ENCODE measurements around the gene FASTK. TPM values are rescaled to one million over a fixed set of nuclear protein-coding genes. Genes with fewer than 3 reads are reported as not detected.
A peak's percentile ranks its signal among the peaks of the same experiment; 100 is the strongest.

Gene FASTK
- total and polyA plus RNA-seq, 12 donors = 65.0 to 246 (median 77.1) TPM

DNA sequence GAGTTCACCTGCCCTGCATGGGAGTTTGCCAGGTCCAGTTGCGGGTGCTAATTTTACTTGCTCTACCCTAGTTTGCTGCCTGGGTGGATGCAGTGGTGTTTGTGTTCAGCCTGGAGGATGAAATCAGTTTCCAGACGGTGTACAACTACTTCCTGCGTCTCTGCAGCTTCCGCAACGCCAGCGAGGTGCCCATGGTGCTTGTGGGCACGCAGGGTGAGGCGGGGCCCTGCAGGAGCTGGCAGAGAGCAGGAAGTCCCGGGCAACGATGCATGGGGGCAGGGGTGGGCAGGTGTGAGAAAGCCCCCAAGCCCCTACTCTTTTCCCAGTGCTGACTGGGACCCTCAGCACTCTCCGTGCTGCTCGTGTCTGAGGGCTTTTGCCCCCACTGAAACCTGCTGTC, 37.0 kb upstream of the FASTK start:
- ATAC-seq (no peak), DNase-seq (no peak)
- intact Hi-C loops (cut with DNase I) = loop anchor here in 3 of 10 donors (10.0 kb wide), 3 partner anchors 63 to 223 kb away; partner anchors contain the start of genes CDK5 (in 1 of the 3) and SLC4A2 (in 1 of the 3)
- H3K36me3 ChIP-seq = peaks cover 0 to 56% (median 21%) of the 10 kb centered on the region in 9 donors
- TF ChIP-seq, protein P1, sequence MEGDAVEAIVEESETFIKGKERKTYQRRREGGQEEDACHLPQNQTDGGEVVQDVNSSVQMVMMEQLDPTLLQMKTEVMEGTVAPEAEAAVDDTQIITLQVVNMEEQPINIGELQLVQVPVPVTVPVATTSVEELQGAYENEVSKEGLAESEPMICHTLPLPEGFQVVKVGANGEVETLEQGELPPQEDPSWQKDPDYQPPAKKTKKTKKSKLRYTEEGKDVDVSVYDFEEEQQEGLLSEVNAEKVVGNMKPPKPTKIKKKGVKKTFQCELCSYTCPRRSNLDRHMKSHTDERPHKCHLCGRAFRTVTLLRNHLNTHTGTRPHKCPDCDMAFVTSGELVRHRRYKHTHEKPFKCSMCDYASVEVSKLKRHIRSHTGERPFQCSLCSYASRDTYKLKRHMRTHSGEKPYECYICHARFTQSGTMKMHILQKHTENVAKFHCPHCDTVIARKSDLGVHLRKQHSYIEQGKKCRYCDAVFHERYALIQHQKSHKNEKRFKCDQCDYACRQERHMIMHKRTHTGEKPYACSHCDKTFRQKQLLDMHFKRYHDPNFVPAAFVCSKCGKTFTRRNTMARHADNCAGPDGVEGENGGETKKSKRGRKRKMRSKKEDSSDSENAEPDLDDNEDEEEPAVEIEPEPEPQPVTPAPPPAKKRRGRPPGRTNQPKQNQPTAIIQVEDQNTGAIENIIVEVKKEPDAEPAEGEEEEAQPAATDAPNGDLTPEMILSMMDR (IDR thresholded peaks at IDR 0.05) = no peak
- WGBS, 2 donors = 92 to 93% methylated on average over 12 of the region's 12 CpGs
- no peak overlapping the region for H3K27ac ChIP-seq
- no peaks in the 10 kb centered on the region for H3K27me3 ChIP-seq
- H3K4me1 ChIP-seq = peaks cover 6 to 23% (median 13%) of the 10 kb centered on the region in 9 donors
- no peaks in the 10 kb centered on the region for H3K9me3 ChIP-seq
- no peak overlapping the region for H3K4me3 ChIP-seq

DNA sequence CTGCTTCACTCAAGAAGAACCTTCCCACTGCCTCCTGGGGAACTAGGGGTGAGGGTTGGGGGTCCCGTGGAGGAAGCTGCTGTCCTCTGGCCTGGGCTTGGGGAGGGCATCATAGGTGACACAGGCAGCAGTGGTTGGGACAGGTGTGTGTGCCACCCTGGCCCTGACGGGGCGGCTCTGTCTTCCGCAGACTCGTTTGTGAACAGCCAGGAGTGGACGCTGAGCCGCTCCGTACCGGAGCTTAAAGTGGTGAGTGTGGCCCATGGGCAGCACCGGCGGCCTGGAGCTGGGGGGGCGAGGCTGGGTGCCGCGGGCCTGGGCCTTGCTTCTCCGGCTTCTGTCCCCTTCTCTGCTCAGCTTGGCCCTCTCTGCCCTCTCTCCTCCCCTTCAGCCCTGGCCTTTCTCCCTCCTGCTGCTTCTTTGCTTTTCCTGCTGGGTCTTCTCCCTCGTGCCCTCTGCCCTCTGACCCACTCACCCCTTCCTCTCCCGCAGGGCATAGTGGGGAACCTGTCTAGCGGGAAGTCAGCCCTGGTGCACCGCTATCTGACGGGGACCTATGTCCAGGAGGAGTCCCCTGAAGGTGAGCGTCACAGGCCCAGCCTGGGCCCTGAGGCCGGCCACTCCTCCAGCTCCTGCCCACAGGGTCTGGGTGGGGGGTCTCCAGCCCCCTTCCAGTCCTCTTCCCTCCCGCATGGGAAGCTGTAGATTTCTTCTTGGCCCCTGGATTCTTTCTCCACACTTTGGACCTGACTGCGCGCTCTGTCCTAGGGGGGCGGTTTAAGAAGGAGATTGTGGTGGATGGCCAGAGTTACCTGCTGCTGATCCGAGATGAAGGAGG, 36.2 kb upstream of the FASTK start:
- DNase-seq (no peak), ATAC-seq (no peak)
- TF ChIP-seq, protein P1 (IDR thresholded peaks at IDR 0.05) = no peak
- Histone ChIP-seq H3K36me3 (peaks cover 0 to 49% (median 21%) of the 10 kb centered on the region in 9 donors), H3K27ac (no peak overlapping the region), H3K9me3 (no peaks in the 10 kb centered on the region), H3K4me3 (no peak overlapping the region), H3K27me3 (no peaks in the 10 kb centered on the region), H3K4me1 (peaks cover 3 to 26% (median 13%) of the 10 kb centered on the region in 9 donors)
- intact Hi-C loops (cut with DNase I) = loop anchor here in 3 of 10 donors (10.0 kb wide), 3 partner anchors 62 to 222 kb away; partner anchors contain the start of genes CDK5 (in 1 of the 3) and SLC4A2 (in 1 of the 3)
- 95% methylated on average over 27 of the region's 27 CpGs for WGBS, 2 donors

DNA sequence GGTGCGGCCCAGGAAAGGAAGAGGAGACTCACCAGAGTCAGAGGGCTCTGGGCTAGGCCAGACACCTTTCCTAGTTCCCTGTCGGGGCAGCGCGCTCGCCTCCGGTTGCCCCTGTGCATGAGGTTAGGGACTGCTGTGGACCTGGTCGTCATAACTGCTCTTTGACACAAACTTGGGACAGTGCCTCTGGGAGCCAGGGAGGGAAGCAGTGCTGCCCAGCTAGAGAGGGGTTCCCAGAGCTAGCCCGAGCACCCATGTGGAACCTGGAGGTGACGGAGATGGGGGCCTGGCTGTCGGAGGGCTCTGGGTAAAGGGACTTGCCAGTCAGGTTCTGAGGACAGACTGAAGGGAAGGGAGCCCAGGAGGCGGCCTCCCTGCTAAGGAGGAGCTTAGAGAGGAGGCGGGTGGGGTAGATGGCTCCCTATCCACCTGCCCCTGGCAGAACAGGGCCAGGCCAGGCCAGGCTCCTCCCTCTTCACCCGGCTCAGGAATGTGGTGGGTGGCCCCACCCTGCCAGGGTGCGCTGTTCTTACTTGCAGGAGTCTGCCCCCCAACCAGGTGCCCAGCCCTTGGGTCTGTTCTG, 35.3 kb upstream of the FASTK start:
- DNase-seq = no peak
- H3K27ac ChIP-seq = peak overlapping the region in 2 of 10 donors; percentile 52 to 62

More for the DNA sequence above, 35.3 kb upstream of the FASTK start:
- H3K36me3 ChIP-seq = peaks cover 0 to 40% (median 19%) of the 10 kb centered on the region in 9 donors
- H3K27me3 ChIP-seq = no peaks in the 10 kb centered on the region
- intact Hi-C loops (cut with DNase I) = loop anchor here in 3 of 10 donors (10.0 kb wide), 3 partner anchors 61 to 221 kb away; partner anchors contain the start of genes CDK5 (in 1 of the 3) and SLC4A2 (in 1 of the 3)
- H3K4me3 ChIP-seq = peak overlapping the region in 6 of 10 donors; percentile 18 to 35 (median 26)
- no peaks in the 10 kb centered on the region for H3K9me3 ChIP-seq
- peaks cover 3 to 32% (median 19%) of the 10 kb centered on the region in 9 donors for H3K4me1 ChIP-seq
- TF ChIP-seq, protein P1 (IDR thresholded peaks at IDR 0.05) = no peak
- peak in 3 of 8 donors; percentile 1 to 28 (median 9) for ATAC-seq
- WGBS, 2 donors = 80 to 82% methylated on average over 14 of the region's 14 CpGs
